IMR-90 (cell line): ENCODE results near the gene RBM34. TPM values are rescaled to one million over a fixed set of nuclear protein-coding genes. Genes with fewer than 3 reads are reported as not detected.

ENCODE experiments used
- ATAC-seq: fragments of 200-7000 bp; cut with Tn5 transposase; 2 replicates; pipeline ENCODE4 v1.9.1; 2020; ENCODE audit warnings: low read depth, mild to moderate bottlenecking, moderate library complexity
- BruUV-seq: library from RNA; stranded (reverse); fragments of 400-500 nt; replicated peaks from 2 replicates; lab custom pipeline; 2021; lab: Mats Ljungman, UMichigan
- CTCF ChIA-PET: fragments of 300-600 bp; formaldehyde crosslinking; extraction: SDS; loops from one replicate; lab custom pipeline; 2021; ENCODE audit warnings: antibody characterized with exemption; lab: Yijun Ruan, JAX
- POLR2A ChIA-PET: fragments of 300-600 bp; sonication (Branson Sonifier 250); formaldehyde crosslinking; loops from one replicate; lab custom pipeline; 2022; ENCODE audit warnings: antibody characterized with exemption; ENCODE audit not compliant: unreplicated experiment; lab: Charles Lee
- DNase-seq: peaks from one replicate; pipeline ENCODE4 v3.0.0; 2013
- H2AFZ ChIP-seq: replicated peaks from 2 replicates; pipeline ENCODE3; 2013; ENCODE audit warnings: low read length, mild to moderate bottlenecking; ENCODE audit not compliant: poor library complexity
- H2AK5ac ChIP-seq: 2 replicates; pipeline ENCODE4 v1.6.1; 2013; ENCODE audit warnings: low read depth, low read length, inconsistent platforms
- H2AK9ac ChIP-seq: replicated peaks from 2 replicates; pipeline ENCODE3; 2013; ENCODE audit warnings: mild to moderate bottlenecking, low read depth, low read length, moderate library complexity; ENCODE audit not compliant: poor library complexity
- H2BK120ac ChIP-seq: 2 replicates; pipeline ENCODE4 v1.6.1; 2013; ENCODE audit warnings: low read depth, low read length, inconsistent platforms
- H2BK15ac ChIP-seq: 3 replicates; pipeline ENCODE4 v1.6.1; 2013; ENCODE audit warnings: low read depth, low read length, inconsistent platforms
- H2BK20ac ChIP-seq: 2 replicates; pipeline ENCODE4 v1.6.1; 2013; ENCODE audit warnings: low read depth, mild to moderate bottlenecking, inconsistent platforms, low read length, moderate library complexity
- H2BK5ac ChIP-seq: 2 replicates; pipeline ENCODE4 v1.6.1; 2013; ENCODE audit warnings: mild to moderate bottlenecking, low read depth, low read length, inconsistent platforms; ENCODE audit not compliant: poor library complexity, severe bottlenecking
- H3K14ac ChIP-seq: replicated peaks from 2 replicates; pipeline ENCODE4 v1.6.1; 2013; ENCODE audit warnings: low read depth, low read length, inconsistent platforms
- H3K18ac ChIP-seq: 2 replicates; pipeline ENCODE4 v1.6.1; 2013; ENCODE audit warnings: low read depth, low read length, control low read depth
- H3K23ac ChIP-seq: 2 replicates; pipeline ENCODE4 v1.6.1; 2013; ENCODE audit warnings: low read depth, low read length, inconsistent platforms
- H3K27ac ChIP-seq: 2 replicates; pipeline ENCODE4 v1.5.1; 2013; ENCODE audit warnings: mild to moderate bottlenecking, control low read depth, low read length; ENCODE audit not compliant: insufficient read depth
- H3K27me3 ChIP-seq: 2 replicates; pipeline ENCODE4 v1.6.1; 2013; ENCODE audit warnings: low read length; ENCODE audit not compliant: control insufficient read depth, insufficient read depth
- H3K36me3 ChIP-seq: 2 replicates; pipeline ENCODE4 v1.6.1; 2013; ENCODE audit warnings: low read length, mixed read lengths; ENCODE audit not compliant: control insufficient read depth, insufficient read depth
- H3K4ac ChIP-seq: 2 replicates; pipeline ENCODE4 v1.6.1; 2013; ENCODE audit warnings: low read depth, low read length, inconsistent platforms
- H3K4me1 ChIP-seq: 2 replicates; pipeline ENCODE4 v1.6.1; 2013; ENCODE audit warnings: low read length, mixed read lengths; ENCODE audit not compliant: control insufficient read depth, insufficient read depth
- H3K4me2 ChIP-seq: 2 replicates; pipeline ENCODE4 v1.6.1; 2013; ENCODE audit warnings: low read depth, mild to moderate bottlenecking, control low read depth, low read length, moderate library complexity
- H3K4me3 ChIP-seq: 2 replicates; pipeline ENCODE4 v1.5.1; 2013; ENCODE audit warnings: low read depth, mild to moderate bottlenecking, control low read depth, low read length, moderate library complexity; ENCODE audit not compliant: insufficient read depth
- H3K56ac ChIP-seq: 2 replicates; pipeline ENCODE4 v1.6.1; 2013; ENCODE audit warnings: low read length, inconsistent platforms; ENCODE audit not compliant: insufficient read depth; ENCODE audit errors: extremely low read depth
- H3K79me1 ChIP-seq, 2 experiments: 2 replicates each; pipeline ENCODE4 v1.6.1; 2013; ENCODE audit warnings: low read length in 2 of 2, inconsistent platforms in 1 of 2, low read depth in 1 of 2
- H3K9ac ChIP-seq: 2 replicates; pipeline ENCODE4 v1.6.1; 2013; ENCODE audit warnings: low read depth, low read length, control low read depth
- H3K9me1 ChIP-seq: 2 replicates; pipeline ENCODE4 v1.6.1; 2013; ENCODE audit warnings: low read length, inconsistent platforms; ENCODE audit not compliant: insufficient read depth
- H3K9me3 ChIP-seq: 2 replicates; pipeline ENCODE4 v1.6.1; 2013; ENCODE audit warnings: low read length; ENCODE audit not compliant: control insufficient read depth, insufficient read depth
- H4K20me1 ChIP-seq: 2 replicates; pipeline ENCODE4 v1.6.1; 2013; ENCODE audit warnings: low read length, inconsistent platforms; ENCODE audit not compliant: insufficient read depth
- H4K5ac ChIP-seq: 2 replicates; pipeline ENCODE4 v1.6.1; 2013; ENCODE audit warnings: mild to moderate bottlenecking, low read depth, low read length, control low read depth
- H4K8ac ChIP-seq, 2 experiments: 2 replicates each; pipeline ENCODE4 v1.6.1; 2013; ENCODE audit warnings: low read depth in 2 of 2, low read length in 2 of 2, control low read depth in 1 of 2, inconsistent platforms in 1 of 2
- H4K91ac ChIP-seq: 2 replicates; pipeline ENCODE4 v1.6.1; 2013; ENCODE audit warnings: low read depth, low read length, inconsistent platforms; ENCODE audit not compliant: insufficient read depth
- CHD1 ChIP-seq: IDR thresholded peaks from 2 replicates; pipeline ENCODE4 v1.6.1; 2012; ENCODE audit warnings: low read depth, low read length, improper control_type of control experiment
- ELK1 ChIP-seq: fragments of 150-350 bp; IDR thresholded peaks from 2 replicates; pipeline ENCODE4 v1.6.1; 2016; ENCODE audit warnings: low read depth, mild to moderate bottlenecking, low read length, moderate library complexity, borderline replicate concordance
- FOS ChIP-seq: fragments of 150-350 bp; IDR thresholded peaks from 2 replicates; pipeline ENCODE4 v1.6.1; 2016; ENCODE audit warnings: low read depth, low read length
- NFE2L2 ChIP-seq: fragments of 150-350 bp; IDR thresholded peaks from 2 replicates; pipeline ENCODE4 v1.6.1; 2016; ENCODE audit warnings: low read depth, mild to moderate bottlenecking, low read length
- USF2 ChIP-seq: fragments of 150-350 bp; IDR thresholded peaks from 2 replicates; pipeline ENCODE4 v1.6.1; 2017; ENCODE audit warnings: mild to moderate bottlenecking, antibody characterized with exemption, low read length, low read depth
- WGBS, 2 experiments: methylation state at CpG; one replicate each; pipeline versions ENCODE4 v1.1.5 to v1.1.7; 2013; ENCODE audit warnings: missing lambda C conversion rate in 2 of 2; ENCODE audit not compliant: insufficient read length in 1 of 2; ENCODE audit errors: extremely low coverage in 2 of 2; 5-methylcytosine and 5-hydroxymethylcytosine counted together
- dilution Hi-C: fragments of 300-500 bp; cut with HindIII; formaldehyde crosslinking; loops from one replicate; pipeline ENCODE4 v1.14.3; 2018; ENCODE audit warnings: low sequenced_read_pairs; ENCODE audit not compliant: unreplicated experiment
- in situ Hi-C: fragments of 300-500 bp; cut with MboI; formaldehyde crosslinking; loops from 3 replicates; pipeline ENCODE4 v1.14.3; 2019; ENCODE audit warnings: low sequenced_read_pairs, inconsistent platforms, mixed read lengths
- intact Hi-C: fragments of 100-400 bp; cut with micrococcal nuclease; formaldehyde crosslinking; loops from 2 replicates; pipeline ENCODE4 v1.10.0; 2022
- polyA plus RNA-seq, 3 experiments: library from polyadenylated mRNA; depleted of rRNA; stranded (reverse); fragments of >200 nt; gene quantifications; 2 replicates each; pipeline ENCODE4 v1.2.3, GENCODE V29; 2012; ENCODE audit warnings: low replicate concordance in 1 of 3
- total RNA-seq: library from RNA; depleted of rRNA; stranded (reverse); fragments of >200 nt; gene quantifications from 2 replicates; pipeline ENCODE4 v1.2.3, GENCODE V29; 2012

The RBM34 gene
- total and polyA plus RNA-seq, 2 of the 4 experiments (the other 2 are of a cell fraction): 28.7 to 34.0 TPM

- Histone ChIP-seq H2BK15ac (no peak overlapping the region), H2BK5ac (no peak overlapping the region), H2AFZ (no peak overlapping the region), H3K23ac (no peak overlapping the region), H3K4me3 (no peak overlapping the region), H3K18ac (no peak overlapping the region), H4K5ac (no peak overlapping the region), H2AK5ac (no peak overlapping the region), H3K4me2 (no peak overlapping the region), H3K56ac (no peak overlapping the region), H3K4ac (no peak overlapping the region), H3K79me1 (peaks cover 40 to 55% of the 10 kb centered on the region in 2 experiments), H2BK120ac (no peak overlapping the region), H3K9me3 (no peaks in the 10 kb centered on the region), H3K9me1 (peaks cover 11% of the 10 kb centered on the region), H4K91ac (no peak overlapping the region), H4K8ac (no peak overlapping the region), H2BK20ac (no peak overlapping the region), H3K27me3 (no peaks in the 10 kb centered on the region), H3K36me3 (peaks cover 36% of the 10 kb centered on the region), H3K9ac (no peak overlapping the region), H3K4me1 (peaks cover 2% of the 10 kb centered on the region), H3K27ac (no peak overlapping the region), H2AK9ac (no peak overlapping the region), H3K14ac (no peak overlapping the region), H4K20me1 (no peaks in the 10 kb centered on the region)
- WGBS, 2 experiments: 80% methylated on average over 1 of the region's 4 CpGs; no CpG with 5 or more reads in 1 of the 2 experiments
- no peak for ATAC-seq
- BruUV-seq: no TSS peak
- no peak for DNase-seq
- TF ChIP-seq NFE2L2: no peak
- TF ChIP-seq CHD1: no peak
- no peak for TF ChIP-seq USF2
- TF ChIP-seq ELK1: no peak
- no peak for TF ChIP-seq FOS
- in situ Hi-C loops (no loop called here), dilution Hi-C loops (no loop called here), intact Hi-C loops (no loop called here)
- POLR2A ChIA-PET: no interaction called here
- CTCF ChIA-PET: no interaction called here
These were observed 4.3 kb downstream of the RBM34 start for GRCh38 chr1:235156740-235157139.
